HepG2 (cell line): Measurements from ENCODE around the gene ALG9. TPM values are rescaled to one million over a fixed set of nuclear protein-coding genes. Genes with fewer than 3 reads are reported as not detected.

Experiments used
- ATAC-seq: fragments of 200-7000 bp; cut with Tn5 transposase; 3 replicates; pipeline ENCODE4 v1.9.1; 2020; ENCODE audit warnings: mild to moderate bottlenecking, moderate library complexity
- BruUV-seq: library from RNA; stranded (reverse); fragments of 400-500 nt; replicated peaks from 2 replicates; lab custom pipeline; 2021; lab: Mats Ljungman, UMichigan
- CTCF ChIA-PET: fragments of 300-600 bp; formaldehyde crosslinking; extraction: SDS; loops from one replicate; lab custom pipeline; 2021; ENCODE audit warnings: low total read pairs, inconsistent platforms, low intra/inter-chr PET ratio; lab: Yijun Ruan, JAX
- POLR2A ChIA-PET: fragments of 350-600 bp; sonication (Branson Sonifier 250); formaldehyde crosslinking; loops from one replicate; lab custom pipeline; 2020; ENCODE audit warnings: antibody characterized with exemption, inconsistent platforms; lab: Yijun Ruan, JAX
- DNase-seq: peaks from one replicate; pipeline ENCODE4 v3.0.0-alpha.2; 2015; ENCODE audit warnings: low spot score
- FAIRE-seq: peaks from 3 replicates; lab custom pipeline; 2011; peaks lifted over from hg19 to GRCh38; lab: Jason Lieb, UNC
- H2AFZ ChIP-seq: one replicate; pipeline ENCODE4 v1.6.1; 2011; ENCODE audit warnings: low read length, inconsistent platforms
- H3K27ac ChIP-seq: fragments of 300-600 bp; 3 replicates; pipeline ENCODE4 v1.8.0; 2011; ENCODE audit warnings: mixed run types, mild to moderate bottlenecking, mixed read lengths, low read length, inconsistent platforms; ENCODE audit not compliant: insufficient read depth; ENCODE audit errors: extremely low read length
- H3K27me3 ChIP-seq, 2 experiments: fragments of 200-600 bp in 1 of 2; 2 replicates in 1 of 2; 3 replicates in 1 of 2; pipeline versions ENCODE4 v1.6.0 to v1.8.0; 2011; ENCODE audit warnings: low read length in 2 of 2, mild to moderate bottlenecking in 2 of 2, moderate library complexity in 2 of 2, inconsistent platforms in 1 of 2; ENCODE audit not compliant: insufficient read depth in 2 of 2, control insufficient read depth in 1 of 2
- H3K36me3 ChIP-seq, 2 experiments: fragments of 200-600 bp in 1 of 2; replicated peaks in 1 of 2; 2 replicates in 1 of 2; 3 replicates in 1 of 2; pipeline versions ENCODE4 v1.5.1 to v1.8.0; 2011; ENCODE audit warnings: low read length in 2 of 2, inconsistent platforms in 1 of 2; ENCODE audit not compliant: insufficient read depth in 2 of 2, control insufficient read depth in 1 of 2
- H3K4me1 ChIP-seq: 2 replicates; pipeline ENCODE4 v1.5.1; 2012; ENCODE audit warnings: low read length, inconsistent platforms; ENCODE audit not compliant: insufficient read depth
- H3K4me2 ChIP-seq: 2 replicates; pipeline ENCODE4 v1.6.0; 2011; ENCODE audit warnings: low read depth, low read length, inconsistent platforms
- H3K4me3 ChIP-seq, 3 experiments: fragments of 200-600 bp in 1 of 3; sonication (generic), shearing (Covaris generic) in 1 of 3; replicated peaks in 1 of 3; 2 replicates each; pipeline ENCODE4 v1.5.1; 2011 to 2016; ENCODE audit warnings: low read length in 3 of 3, inconsistent platforms in 2 of 3, low read depth in 2 of 3, mild to moderate bottlenecking in 2 of 3, control low read depth in 1 of 3, mixed read lengths in 1 of 3; ENCODE audit not compliant: insufficient read depth in 1 of 3
- H3K79me2 ChIP-seq: one replicate; pipeline ENCODE4 v1.6.1; 2011; ENCODE audit warnings: low read length, inconsistent platforms; ENCODE audit not compliant: insufficient read depth
- H3K9ac ChIP-seq: 2 replicates; pipeline ENCODE4 v1.6.0; 2011; ENCODE audit warnings: mild to moderate bottlenecking, low read depth, low read length, inconsistent platforms; ENCODE audit not compliant: insufficient read depth
- H3K9me3 ChIP-seq: 2 replicates; pipeline ENCODE4 v1.5.1; 2012; ENCODE audit warnings: mild to moderate bottlenecking, low read length
- H4K20me1 ChIP-seq: 2 replicates; pipeline ENCODE4 v1.6.0; 2011; ENCODE audit warnings: inconsistent platforms, mild to moderate bottlenecking, low read length, moderate library complexity; ENCODE audit not compliant: insufficient read depth
- DPF2 ChIP-seq: sonication (generic); formaldehyde crosslinking; IDR thresholded peaks from 2 replicates; pipeline ENCODE4 v1.4.0; 2020; ENCODE audit warnings: mild to moderate bottlenecking, low read depth, missing genetic modification reagents, borderline replicate concordance
- NFYC ChIP-seq: IDR thresholded peaks from 2 replicates; pipeline ENCODE4 v1.6.1; 2016; ENCODE audit warnings: missing genetic modification reagents, missing compliant biosample characterization
- SATB2 ChIP-seq: sonication (generic); formaldehyde crosslinking; IDR thresholded peaks from 2 replicates; pipeline ENCODE4 v1.5.0; 2020; ENCODE audit warnings: missing genetic modification reagents
- STAG1 ChIP-seq: sonication (generic); formaldehyde crosslinking; IDR thresholded peaks from 2 replicates; pipeline ENCODE4 v1.4.0; 2020; ENCODE audit warnings: missing genetic modification reagents
- TARDBP ChIP-seq: sonication (generic); formaldehyde crosslinking; IDR thresholded peaks from 2 replicates; pipeline ENCODE4 v1.8.0; 2022; ENCODE audit warnings: mild to moderate bottlenecking, missing genetic modification reagents
- ZNF326 ChIP-seq: sonication (generic); formaldehyde crosslinking; IDR thresholded peaks from 2 replicates; pipeline ENCODE4 v1.4.0; 2020; ENCODE audit warnings: missing genetic modification reagents, borderline replicate concordance
- WGBS: methylation state at CpG from one replicate; pipeline ENCODE4 v1.1.6; 2017; ENCODE audit warnings: low lambda C conversion rate; 5-methylcytosine and 5-hydroxymethylcytosine counted together
- in situ Hi-C: cut with HindIII; loops from 2 replicates; pipeline ENCODE4 v1.10.0; 2017; ENCODE audit warnings: low pct_unique_long_range_greater_than_20kb; ENCODE audit not compliant: extremely low pct_ligation_motif_present
- intact Hi-C: fragments of 100-400 bp; cut with micrococcal nuclease; formaldehyde crosslinking; loops from one replicate; pipeline ENCODE4 v1.10.0; 2022; ENCODE audit not compliant: unreplicated experiment
- polyA plus RNA-seq, 8 experiments: library from polyadenylated mRNA; depleted of rRNA in 3 of 8; stranded (reverse) in 7 of 8; unstranded in 1 of 8; fragments of >200 nt; fragmentation: Illumina TruSeq in 4 of 8; extraction: Trizol in 4 of 8; gene quantifications; 2 replicates each; pipeline versions ENCODE4 v1.2.1 to v1.2.3, GENCODE V29; 2011 to 2016; ENCODE audit warnings: low read depth in 4 of 8, missing spikeins in 1 of 8, mixed read lengths in 1 of 8; ENCODE audit not compliant: insufficient read depth in 1 of 8
- total RNA-seq, 5 experiments: library from RNA; depleted of rRNA; stranded (reverse); fragments of >200 nt; fragmentation: Illumina TruSeq; extraction: Trizol; gene quantifications; 2 replicates each; pipeline ENCODE4 v1.2.3, GENCODE V29; 2016; ENCODE audit warnings: low read depth in 1 of 5
- TF ChIP-seq, protein P1 (sequence below): sonication (generic); formaldehyde crosslinking; IDR thresholded peaks from 2 replicates; pipeline ENCODE4 v1.5.0; 2020; ENCODE audit warnings: mild to moderate bottlenecking, missing genetic modification reagents, moderate library complexity
- TF ChIP-seq, protein P2 (sequence below): sonication (generic); formaldehyde crosslinking; conservative IDR thresholded peaks from 2 replicates; pipeline ENCODE4 v1.4.0; 2020; ENCODE audit warnings: missing genetic modification reagents
- TF ChIP-seq, protein P3 (sequence below): sonication (generic); formaldehyde crosslinking; IDR thresholded peaks from 2 replicates; pipeline ENCODE4 v1.4.0; 2020; ENCODE audit warnings: missing genetic modification reagents
- TF ChIP-seq, protein P4 (sequence below): sonication (generic); formaldehyde crosslinking; IDR thresholded peaks from 2 replicates; pipeline ENCODE4 v1.5.1; 2020; ENCODE audit warnings: missing genetic modification reagents, mild to moderate bottlenecking, borderline replicate concordance

The ALG9 gene
- total and polyA plus RNA-seq, 2 of the 13 experiments (the other 11 are each of a cell fraction or from before 2014, with no cell fraction given): 39.4 to 40.6 TPM

DNA sequence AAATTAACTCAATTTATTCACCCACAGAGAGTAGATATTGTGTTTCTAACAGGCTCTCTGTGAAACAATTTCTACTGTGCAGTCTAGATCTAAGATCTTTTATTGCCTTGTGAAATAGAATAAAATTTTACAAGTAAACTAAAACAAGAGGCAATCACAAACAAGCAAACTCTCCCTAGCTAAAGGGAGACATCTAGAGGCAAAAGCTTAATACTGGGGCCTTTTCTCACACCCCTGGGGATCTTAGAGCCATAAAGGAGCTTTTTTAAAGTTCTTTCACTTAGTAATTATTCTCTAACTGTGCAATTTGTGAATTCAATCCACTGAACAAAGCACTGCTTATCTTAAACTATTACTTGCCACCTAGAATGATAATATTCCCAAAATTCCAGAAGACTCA lies 19.7 kb downstream of the ALG9 start:
- Histone ChIP-seq H3K79me2 (no peaks in the 10 kb centered on the region), H4K20me1 (no peaks in the 10 kb centered on the region), H3K9me3 (no peaks in the 10 kb centered on the region), H3K36me3 (peaks cover 5 to 44% of the 10 kb centered on the region in 2 experiments), H3K4me2 (no peak overlapping the region), H3K4me3 (no peak overlapping the region), H3K9ac (no peak overlapping the region), H2AFZ (no peak overlapping the region), H3K27me3 (no peaks in the 10 kb centered on the region), H3K4me1 (no peaks in the 10 kb centered on the region), H3K27ac (no peak overlapping the region)
- DNase-seq (peak; percentile 14), ATAC-seq (no peak), FAIRE-seq (no peak)
- POLR2A ChIA-PET: no interaction called here
- BruUV-seq: no TSS peak
- CTCF ChIA-PET: interaction anchor here (1.6 kb wide), 1 partner anchor 286 kb away, joined by 6 read pairs; no protein-coding TSS in a partner anchor
- intact Hi-C loops (no loop called here), in situ Hi-C loops (no loop called here)
- TF ChIP-seq STAG1: peak; percentile 51
- TF ChIP-seq, protein P1, sequence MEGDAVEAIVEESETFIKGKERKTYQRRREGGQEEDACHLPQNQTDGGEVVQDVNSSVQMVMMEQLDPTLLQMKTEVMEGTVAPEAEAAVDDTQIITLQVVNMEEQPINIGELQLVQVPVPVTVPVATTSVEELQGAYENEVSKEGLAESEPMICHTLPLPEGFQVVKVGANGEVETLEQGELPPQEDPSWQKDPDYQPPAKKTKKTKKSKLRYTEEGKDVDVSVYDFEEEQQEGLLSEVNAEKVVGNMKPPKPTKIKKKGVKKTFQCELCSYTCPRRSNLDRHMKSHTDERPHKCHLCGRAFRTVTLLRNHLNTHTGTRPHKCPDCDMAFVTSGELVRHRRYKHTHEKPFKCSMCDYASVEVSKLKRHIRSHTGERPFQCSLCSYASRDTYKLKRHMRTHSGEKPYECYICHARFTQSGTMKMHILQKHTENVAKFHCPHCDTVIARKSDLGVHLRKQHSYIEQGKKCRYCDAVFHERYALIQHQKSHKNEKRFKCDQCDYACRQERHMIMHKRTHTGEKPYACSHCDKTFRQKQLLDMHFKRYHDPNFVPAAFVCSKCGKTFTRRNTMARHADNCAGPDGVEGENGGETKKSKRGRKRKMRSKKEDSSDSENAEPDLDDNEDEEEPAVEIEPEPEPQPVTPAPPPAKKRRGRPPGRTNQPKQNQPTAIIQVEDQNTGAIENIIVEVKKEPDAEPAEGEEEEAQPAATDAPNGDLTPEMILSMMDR (CRISPR knock-in tag): peak; percentile 29
- TF ChIP-seq, protein P2, sequence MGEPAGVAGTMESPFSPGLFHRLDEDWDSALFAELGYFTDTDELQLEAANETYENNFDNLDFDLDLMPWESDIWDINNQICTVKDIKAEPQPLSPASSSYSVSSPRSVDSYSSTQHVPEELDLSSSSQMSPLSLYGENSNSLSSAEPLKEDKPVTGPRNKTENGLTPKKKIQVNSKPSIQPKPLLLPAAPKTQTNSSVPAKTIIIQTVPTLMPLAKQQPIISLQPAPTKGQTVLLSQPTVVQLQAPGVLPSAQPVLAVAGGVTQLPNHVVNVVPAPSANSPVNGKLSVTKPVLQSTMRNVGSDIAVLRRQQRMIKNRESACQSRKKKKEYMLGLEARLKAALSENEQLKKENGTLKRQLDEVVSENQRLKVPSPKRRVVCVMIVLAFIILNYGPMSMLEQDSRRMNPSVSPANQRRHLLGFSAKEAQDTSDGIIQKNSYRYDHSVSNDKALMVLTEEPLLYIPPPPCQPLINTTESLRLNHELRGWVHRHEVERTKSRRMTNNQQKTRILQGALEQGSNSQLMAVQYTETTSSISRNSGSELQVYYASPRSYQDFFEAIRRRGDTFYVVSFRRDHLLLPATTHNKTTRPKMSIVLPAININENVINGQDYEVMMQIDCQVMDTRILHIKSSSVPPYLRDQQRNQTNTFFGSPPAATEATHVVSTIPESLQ (CRISPR knock-in tag): no peak

DNA sequence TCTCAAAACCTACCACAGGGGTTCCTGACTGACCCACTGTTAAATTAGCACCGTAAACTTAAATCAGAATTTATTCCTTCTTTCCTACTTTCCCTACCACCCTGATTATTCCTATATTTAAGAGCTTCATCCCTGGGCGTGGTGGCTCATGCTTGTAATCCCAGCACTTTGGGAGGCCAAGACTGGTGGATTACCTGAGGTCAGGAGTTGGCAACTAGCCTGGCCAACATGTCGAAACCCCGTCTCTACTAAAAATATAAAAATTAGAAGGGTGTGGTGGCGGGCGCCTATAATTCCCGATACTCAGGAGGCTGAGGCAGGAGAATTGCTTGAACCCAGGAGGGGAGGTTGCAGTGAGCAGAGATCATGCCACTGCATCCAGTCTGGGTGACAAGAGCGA lies 20.3 kb downstream of the ALG9 start:
- Histone ChIP-seq H3K4me2 (no peak overlapping the region), H3K36me3 (peaks cover 5 to 44% of the 10 kb centered on the region in 2 experiments), H3K9me3 (no peaks in the 10 kb centered on the region), H3K27me3 (no peaks in the 10 kb centered on the region), H3K9ac (no peak overlapping the region), H3K4me1 (no peaks in the 10 kb centered on the region), H4K20me1 (no peaks in the 10 kb centered on the region), H3K79me2 (no peaks in the 10 kb centered on the region), H3K27ac (no peak overlapping the region), H2AFZ (no peak overlapping the region), H3K4me3 (no peak overlapping the region)
- ATAC-seq: no peak
- 99% methylated on average over 8 of the region's 8 CpGs for WGBS
- POLR2A ChIA-PET: interaction anchor here (0.7 kb wide), 1 partner anchor 264 kb away, joined by 4 read pairs; no protein-coding TSS in a partner anchor
- TF ChIP-seq, protein P3, sequence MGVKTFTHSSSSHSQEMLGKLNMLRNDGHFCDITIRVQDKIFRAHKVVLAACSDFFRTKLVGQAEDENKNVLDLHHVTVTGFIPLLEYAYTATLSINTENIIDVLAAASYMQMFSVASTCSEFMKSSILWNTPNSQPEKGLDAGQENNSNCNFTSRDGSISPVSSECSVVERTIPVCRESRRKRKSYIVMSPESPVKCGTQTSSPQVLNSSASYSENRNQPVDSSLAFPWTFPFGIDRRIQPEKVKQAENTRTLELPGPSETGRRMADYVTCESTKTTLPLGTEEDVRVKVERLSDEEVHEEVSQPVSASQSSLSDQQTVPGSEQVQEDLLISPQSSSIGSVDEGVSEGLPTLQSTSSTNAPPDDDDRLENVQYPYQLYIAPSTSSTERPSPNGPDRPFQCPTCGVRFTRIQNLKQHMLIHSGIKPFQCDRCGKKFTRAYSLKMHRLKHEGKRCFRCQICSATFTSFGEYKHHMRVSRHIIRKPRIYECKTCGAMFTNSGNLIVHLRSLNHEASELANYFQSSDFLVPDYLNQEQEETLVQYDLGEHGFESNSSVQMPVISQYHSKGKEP (CRISPR knock-in tag): no peak
- TF ChIP-seq ZNF326 (no peak), SATB2 (CRISPR knock-in tag) (no peak), DPF2 (no peak), TARDBP (CRISPR knock-in tag) (no peak), NFYC (CRISPR knock-in tag) (no peak)
- TF ChIP-seq, protein P4, sequence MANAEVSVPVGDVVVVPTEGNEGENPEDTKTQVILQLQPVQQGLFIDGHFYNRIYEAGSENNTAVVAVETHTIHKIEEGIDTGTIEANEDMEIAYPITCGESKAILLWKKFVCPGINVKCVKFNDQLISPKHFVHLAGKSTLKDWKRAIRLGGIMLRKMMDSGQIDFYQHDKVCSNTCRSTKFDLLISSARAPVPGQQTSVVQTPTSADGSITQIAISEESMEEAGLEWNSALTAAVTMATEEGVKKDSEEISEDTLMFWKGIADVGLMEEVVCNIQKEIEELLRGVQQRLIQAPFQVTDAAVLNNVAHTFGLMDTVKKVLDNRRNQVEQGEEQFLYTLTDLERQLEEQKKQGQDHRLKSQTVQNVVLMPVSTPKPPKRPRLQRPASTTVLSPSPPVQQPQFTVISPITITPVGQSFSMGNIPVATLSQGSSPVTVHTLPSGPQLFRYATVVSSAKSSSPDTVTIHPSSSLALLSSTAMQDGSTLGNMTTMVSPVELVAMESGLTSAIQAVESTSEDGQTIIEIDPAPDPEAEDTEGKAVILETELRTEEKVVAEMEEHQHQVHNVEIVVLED (CRISPR knock-in tag): no peak
- BruUV-seq: no TSS peak
- in situ Hi-C loops: no loop called here
- intact Hi-C loops: no loop called here
- FAIRE-seq: no peak
- DNase-seq: no peak
- CTCF ChIA-PET: interaction anchor here (1.6 kb wide), 1 partner anchor 286 kb away, joined by 6 read pairs; no protein-coding TSS in a partner anchor
